Activated T-cell treated with anti-CD3 and anti-CD28 coated beads for 48 hours (primary cell): ENCODE results near the gene NKD2.
"Not testable (repeated sequence)": the region's sequence is repeated elsewhere in the genome, so short reads cannot be mapped to it uniquely, and the experiment has no call there.

Experiments used
- DNase-seq: peaks from one replicate; pipeline ENCODE4 v3.0.0-alpha.2; 2020; ENCODE audit warnings: low read depth

NKD2 gene

DNA sequence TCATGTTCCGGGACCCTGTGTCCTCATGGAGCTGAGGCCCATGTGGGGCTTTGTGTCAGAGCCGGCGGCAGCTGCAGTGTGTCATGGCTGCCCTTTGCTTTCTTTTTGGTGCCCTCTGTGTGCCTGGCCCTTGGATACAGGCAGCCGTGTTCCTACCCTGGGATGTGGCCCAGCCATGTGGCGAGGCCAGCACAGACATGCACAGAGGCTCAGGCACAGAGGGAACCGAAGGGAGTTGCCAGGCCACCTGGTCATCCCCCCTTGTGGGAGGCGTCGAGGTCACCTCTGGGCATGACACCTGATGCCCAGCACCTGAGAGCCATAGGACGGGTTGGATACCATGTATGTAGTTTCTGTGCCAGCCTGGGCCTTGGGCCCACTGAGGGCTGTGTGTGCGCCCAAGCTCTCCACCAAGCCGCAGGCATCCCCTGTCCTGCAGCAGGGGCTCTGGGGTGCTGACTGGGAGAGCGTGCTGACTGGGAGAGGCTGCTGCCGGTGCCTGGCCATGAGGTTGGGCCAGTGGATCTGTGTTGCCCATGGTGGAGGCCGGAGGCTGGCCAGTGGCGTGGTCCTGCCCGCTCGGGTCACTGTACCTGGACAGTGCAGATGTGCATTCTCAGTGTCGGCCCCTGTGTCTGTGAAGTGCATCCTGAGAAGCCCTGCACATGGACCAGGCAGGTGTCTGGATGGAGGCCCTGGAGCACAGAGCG lies 4.8 kb downstream of the NKD2 start:
- DNase-seq: no peak

DNA sequence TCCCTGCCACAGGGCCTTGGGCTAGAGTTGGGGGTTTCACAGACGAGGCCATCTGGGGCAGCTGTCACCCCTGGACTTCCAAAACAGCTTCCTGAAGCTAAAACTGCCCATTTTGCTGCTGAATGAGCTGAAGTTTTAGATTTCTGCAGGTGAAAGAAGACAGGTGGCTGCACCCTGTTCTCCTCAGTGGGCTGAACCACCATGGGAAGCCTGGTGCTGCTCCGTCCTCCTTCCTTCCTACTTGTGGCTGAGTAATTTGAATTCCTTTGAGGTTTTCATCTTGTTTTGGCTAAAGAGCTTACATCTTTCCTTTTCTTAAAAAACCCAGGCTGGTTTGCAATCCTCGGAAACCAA lies 5.3 kb downstream of the NKD2 start:
- no peak for DNase-seq

DNA sequence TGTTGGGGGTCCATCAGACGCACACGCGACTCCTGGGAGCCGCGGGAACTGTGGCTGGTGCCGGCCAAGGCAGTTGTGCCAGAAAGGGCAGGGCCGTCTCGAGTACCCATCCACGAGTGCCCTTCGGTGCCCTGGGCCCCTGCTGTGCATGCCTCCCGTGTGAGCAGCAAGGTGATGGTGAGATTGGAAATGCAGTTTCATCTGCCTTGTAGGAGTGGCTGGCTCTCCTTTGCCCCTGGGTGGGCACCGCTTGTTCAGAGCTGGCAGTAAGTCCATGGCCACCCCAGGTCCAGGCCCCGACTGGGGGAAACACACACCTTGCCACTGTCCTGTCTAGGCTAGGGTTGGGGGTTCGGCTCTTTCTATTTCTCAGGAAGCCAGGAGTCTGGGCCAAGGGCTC lies 5.7 kb downstream of the NKD2 start:
- DNase-seq: no peak

DNA sequence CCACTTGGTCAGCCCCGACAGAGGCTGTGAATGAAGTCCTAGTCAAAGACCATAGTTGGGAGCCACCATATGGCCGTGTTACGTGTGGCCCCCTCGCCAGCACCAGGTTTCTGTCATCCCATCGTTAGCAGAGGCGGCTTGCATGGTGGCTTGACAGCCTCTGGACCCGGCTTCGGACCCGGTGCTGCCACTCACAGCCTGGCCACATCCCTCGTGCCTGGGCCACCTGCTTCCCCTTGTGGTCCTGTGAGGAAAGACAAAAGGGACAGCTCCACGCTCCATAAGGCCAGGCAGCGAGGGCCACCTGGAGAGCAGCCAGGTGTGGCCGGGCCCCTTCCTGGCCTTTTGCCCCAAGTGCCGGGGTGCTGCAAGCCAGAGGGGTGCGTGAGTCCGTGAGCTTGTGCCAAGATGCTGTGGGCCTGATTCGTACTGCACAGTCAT lies 6.2 kb downstream of the NKD2 start:
- DNase-seq: no peak

DNA sequence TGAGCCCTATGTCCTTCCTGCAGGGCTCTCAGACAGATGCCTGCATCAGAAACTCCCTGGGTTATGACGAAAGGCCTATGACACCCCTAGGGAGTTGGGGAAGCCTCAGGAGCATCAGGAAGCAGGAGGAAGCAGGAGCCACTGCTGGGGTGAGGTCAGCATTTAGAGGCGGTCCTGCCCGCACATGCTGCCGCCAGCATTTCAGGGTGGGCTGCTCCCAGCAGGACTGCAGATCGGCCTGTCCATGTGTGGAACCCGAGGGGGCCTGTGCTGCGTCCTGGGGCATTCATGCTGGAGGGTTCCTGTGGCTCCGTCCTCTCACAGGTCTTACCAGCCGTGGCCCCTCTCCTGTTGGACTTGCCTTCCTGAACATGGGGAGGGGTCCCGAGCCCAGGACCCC lies 6.9 kb downstream of the NKD2 start:
- DNase-seq: no peak

DNA sequence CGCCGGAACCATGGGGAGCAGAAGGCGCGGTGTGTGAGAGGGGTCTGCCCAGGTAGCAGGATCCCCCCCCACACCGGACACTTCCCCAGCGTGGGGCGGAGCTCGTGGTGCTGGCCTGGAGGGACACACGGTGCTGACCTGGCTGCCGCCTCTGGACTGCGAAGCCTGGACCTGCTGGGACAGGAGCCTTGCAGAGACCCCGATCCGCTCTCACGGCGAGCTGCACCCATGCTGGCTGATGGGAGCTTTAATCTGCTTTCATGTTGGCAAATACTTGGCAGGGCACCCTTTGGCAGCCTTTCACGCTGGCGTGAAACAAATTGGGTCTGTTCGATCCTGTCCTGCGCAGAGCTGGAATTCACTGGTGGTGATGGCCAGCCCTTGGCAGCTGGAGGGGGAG lies 7.4 kb downstream of the NKD2 start:
- DNase-seq: no peak

DNA sequence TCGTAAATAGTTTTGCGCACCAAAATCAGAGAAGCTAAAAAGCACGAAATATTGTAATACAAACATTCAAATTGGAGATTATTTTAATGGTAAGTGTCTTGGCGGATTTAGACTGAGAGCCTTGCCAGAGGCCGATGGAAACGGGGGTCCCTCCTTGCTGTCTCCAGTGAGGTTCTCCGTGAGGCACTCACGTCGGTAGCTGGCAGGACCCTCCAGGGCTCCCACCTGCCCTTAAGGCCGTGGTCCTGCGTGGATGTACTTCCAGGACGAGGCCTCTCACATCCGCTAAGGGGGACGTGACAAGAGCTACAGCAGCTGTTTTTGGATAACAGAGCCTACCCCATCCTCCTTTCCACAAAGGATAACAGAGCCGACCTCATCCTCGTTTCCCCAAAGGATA lies 7.9 kb downstream of the NKD2 start:
- no peak for DNase-seq

DNA sequence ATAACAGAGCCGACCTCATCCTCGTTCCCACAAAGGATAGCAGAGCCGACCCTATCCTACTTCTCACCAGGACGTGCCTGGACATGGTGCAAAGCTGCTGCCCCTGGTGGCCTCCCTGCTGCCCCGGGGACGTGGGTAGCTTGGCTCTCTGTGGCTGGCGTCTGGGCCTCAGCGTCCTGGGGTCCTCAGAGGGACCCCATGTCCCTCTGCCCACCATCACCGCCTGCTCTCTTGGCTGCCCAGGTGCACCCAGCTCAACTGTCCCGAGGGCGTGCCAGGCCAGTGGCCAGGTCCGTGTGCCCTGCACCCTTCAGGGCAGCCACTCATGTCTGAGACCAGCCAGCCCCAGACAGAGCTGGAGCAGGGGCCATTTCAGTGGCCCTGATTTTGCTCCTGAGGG lies 8.5 kb downstream of the NKD2 start:
- no peak for DNase-seq

DNA sequence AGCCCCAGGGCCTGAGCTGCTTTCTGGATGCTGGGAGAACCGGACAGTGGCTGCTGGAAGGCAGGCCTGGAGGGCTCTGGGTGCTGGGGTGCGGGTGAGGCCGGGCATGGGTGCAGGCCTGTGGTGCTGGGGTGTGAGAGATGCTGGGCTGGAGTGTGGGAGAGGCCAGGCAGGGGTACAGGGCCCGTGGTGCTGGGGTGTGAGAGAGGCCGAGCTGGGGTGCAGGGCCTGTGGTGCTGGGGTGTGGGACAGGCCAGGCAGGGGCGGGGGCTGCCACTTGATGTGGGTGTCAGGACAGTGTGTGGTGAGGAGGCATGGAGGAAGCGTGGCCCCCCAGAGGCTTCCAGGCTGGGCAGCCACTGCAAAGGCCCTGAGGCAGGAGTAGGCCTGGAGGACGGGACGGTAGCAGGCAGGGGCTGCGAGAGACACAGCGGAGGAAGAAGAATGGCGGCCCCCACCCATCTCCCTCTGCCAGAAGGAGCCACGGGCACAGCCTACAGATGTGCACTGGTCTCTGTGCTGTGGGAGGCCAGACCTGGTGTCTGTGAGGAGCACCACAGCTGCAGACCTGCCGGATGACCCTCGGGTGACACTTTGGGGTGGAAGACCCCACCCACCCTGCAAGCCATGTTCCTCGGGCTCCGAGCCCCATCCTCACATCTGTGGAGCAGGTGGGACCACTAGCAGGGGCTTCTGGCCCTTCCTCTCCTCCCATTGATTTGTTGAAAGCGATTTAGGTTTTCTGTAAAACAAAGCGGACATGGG lies 9.3 kb downstream of the NKD2 start:
- no peak for DNase-seq

DNA sequence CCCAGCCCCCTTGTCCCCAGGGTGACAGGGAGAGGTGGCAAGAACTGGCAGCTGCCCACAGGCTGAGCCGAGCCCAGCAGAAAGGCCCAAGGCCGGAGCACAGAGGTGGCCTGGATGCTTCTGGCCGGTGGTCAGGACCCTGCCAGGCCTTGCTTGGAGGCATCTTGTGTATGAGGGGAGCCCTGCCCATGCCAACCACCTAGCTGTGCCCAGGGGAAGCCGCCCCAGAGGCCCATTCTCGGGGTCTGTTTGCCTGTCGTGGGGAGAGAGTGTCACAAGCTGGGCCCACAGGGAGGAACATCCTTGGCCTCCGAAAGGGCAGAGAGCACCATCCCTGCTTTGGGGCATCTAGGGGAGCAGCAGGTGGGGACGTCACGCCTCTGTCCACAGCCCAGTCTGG lies 10.0 kb downstream of the NKD2 start:
- no peak for DNase-seq

DNA sequence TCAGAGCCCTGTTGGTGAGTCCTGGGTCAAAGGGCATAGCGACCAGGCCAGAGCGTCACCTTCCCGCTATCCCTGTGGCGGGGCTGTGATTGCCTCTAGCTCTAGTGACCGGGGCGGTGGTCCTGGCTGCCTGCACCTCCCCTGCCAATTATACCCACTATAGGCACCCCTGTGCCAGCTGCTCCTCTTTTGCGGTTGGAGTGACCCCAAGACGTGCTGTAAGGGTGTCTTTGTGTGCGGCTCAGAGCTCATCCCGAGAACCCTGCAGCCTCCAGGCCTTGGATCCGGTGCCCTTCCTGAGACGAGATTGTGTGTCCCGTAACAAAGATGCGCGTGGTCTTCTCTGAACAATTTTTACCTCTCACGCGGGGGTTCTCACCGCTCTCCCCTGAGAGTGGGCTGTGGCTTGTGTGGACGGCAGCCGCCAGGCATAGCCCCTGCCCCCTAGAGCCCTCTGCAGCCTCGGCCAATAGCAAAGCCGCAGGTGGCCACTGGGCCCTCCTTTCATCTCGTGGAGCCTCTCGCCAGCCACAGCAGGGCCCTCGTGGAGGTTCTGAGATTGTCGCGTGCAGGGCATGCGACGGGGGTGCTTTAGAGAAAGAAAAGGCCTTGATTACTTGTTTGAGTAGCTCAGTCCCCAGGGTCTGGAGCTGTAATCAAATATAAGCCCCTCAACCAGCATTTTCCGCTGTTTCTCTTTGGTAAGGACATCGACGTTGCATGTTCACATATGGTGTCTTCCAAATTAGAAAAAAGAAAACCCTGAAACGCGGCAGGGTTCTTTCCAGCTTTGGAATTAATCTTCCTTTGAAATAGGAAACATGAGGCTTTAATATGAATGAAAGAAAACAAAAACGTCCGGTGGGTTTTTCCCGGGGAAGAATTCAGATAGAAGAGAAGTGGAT lies 10.7 kb downstream of the NKD2 start:
- DNase-seq: no peak

DNA sequence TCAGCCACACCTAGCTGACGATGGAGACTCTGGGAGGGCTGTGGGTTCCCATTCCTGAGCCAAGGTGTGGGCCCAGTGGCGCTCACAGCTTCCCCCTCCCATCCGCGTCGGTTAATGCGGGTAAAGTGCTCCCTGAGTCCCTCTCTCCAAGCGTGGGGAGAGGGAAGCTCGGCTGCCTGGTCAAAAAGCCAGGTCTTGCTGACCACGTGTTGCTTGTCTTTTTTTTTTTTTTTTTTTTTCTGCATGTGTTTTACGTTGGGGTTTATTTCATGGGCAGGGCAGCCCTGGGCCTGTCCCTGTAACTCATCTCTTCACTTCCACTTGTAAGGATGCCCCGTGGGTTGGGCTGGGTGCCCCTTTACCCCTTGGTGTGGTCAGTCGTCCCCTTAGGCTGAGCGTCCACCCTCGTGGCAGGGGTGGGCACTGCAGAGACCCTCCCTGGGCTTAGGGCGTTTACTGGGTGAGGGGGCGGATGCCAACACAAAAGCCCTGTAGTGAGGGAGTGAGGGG lies 11.9 kb downstream of the NKD2 start:
- DNase-seq: no peak

DNA sequence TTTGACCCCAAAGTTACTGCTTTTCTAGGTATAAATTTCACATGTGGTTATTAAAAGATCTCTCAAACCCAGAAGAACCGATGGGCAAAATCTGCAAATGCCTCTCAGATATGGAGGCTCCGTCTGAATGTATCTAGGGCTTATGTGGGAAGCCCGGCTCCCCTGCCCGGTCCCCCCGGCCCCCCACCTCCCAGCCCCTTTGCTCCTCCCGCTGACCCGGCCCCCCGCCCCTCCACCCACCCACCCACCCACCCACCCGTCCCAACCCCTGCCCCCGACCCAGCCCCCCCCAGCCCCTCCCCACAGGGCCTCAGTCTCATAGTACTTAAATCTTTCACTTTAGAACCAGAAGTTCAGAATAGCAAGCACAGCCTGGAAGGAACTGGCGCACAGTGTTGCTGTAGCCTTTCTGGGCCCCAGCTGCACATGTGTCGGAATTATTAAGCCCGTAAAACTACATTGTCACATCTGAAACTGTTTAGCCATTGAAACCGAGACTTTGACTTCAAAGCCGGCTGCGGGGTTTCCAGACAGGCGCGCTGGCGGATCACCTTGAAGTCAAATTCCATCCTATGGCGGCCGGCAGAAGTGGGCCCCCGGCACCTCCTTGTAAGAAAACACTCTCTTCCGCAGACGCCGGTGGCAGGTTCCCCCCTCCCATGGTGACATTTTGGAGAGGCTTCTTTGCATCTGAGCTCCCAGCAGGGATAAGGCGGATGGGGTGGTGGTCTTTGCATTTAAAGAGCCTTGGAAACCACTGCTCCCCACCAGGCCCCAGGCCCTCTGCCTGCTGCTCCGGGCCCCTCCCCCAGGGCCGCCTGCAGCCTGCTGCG lies 12.8 kb downstream of the NKD2 start:
- no peak for DNase-seq

DNA sequence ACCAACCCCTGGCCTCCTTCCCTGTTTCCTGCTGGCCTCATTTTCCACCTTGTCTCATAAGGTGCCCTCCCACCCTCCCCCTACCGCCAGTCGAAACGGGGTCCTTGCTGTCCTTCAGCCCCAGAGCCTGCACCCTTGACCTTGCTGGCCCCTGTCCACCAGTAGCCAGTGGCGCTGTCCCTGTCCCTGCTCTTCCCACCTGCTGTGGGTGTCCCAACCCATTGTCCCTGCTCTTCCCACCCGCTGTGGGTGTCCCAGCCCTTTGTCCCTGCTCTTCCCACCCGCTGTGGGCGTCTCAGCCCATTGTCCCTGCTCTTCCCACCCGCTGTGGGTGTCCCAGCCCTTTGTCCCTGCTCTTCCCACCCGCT lies 13.4 kb downstream of the NKD2 start:
- not testable (repeated sequence) for DNase-seq

DNA sequence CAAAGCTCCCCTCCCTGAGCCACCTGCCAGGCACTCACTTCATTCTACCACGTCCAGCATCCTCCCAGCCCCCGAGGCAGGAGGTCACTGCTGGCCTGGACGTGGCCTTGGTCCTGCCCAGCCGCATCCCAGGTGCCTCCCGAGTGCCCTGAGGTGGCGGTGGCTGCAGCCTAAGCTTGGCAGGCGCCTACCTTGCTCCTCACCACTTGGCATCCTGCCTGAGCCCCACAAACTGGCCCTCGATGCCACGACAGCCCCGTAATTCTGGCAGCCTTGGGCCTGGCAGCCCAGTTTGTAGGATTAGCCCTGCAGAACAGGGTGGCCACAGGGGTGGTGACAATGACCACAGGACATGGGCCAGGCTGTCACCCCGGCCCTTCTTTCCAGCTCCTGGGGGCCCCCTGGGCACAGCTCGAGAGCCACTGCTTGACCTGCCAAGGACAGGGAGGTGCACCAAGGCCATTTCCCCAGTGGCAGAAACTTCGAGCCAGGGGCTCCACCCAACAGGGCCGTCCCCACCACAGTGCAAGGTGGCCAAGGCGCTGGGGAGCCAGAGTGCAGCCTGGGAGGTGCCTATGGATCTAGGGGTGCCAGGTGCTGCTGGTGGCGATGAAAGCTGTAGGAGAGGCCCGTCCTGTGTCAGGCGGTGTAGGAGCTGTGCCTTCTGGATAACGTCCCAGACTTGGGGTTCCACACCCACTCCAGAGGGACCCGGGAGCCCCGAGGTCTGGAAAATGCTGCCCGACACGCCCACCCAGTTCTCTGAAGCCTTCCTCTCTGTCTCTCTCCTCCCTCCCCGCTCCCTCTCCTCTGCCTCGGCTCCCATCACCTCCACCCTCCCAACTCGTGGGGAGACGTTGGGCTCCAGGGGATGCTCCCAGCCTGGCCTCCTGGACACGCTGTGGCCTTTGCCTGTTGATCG lies 18.4 kb downstream of the NKD2 start:
- no peak for DNase-seq

DNA sequence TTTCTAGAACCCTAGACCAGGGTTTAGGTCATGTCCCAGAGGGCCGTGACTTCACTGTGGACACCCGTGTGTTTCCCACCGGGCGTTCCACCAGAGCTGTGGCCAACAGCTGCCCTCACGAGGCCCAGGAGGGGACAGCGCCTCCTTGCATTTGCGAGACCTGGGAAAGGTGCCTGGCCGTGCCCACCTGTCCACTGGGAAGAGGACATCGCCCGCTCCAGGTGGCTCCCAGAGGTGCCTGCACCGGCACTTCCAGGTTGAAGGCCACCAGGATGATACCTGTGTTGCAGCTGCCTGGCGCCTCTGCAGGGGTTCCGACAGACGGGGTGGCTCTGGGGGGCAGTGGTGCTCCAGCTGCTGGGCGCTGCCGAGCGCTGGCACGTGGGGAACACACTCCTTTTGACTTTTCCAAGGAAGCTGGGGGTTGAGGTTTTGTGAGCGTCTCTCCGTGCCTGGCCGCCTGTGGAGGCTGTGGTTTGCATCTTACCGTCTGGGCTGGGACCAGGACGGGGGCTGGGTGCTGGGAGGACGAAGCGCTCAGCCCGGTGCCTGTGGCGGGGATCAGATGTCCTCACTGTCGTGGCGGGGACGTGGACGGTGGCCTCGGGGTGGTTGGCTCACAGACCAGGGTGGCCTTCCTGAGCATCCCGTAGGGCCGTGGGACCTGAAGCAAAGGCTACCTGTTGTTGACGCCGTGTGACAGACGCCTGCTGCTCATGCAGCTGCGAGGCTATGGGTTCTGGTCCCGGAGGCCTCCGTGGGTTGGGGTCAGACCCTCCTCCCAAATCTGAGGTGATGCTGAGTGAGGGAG lies 19.2 kb downstream of the NKD2 start:
- no peak for DNase-seq

DNA sequence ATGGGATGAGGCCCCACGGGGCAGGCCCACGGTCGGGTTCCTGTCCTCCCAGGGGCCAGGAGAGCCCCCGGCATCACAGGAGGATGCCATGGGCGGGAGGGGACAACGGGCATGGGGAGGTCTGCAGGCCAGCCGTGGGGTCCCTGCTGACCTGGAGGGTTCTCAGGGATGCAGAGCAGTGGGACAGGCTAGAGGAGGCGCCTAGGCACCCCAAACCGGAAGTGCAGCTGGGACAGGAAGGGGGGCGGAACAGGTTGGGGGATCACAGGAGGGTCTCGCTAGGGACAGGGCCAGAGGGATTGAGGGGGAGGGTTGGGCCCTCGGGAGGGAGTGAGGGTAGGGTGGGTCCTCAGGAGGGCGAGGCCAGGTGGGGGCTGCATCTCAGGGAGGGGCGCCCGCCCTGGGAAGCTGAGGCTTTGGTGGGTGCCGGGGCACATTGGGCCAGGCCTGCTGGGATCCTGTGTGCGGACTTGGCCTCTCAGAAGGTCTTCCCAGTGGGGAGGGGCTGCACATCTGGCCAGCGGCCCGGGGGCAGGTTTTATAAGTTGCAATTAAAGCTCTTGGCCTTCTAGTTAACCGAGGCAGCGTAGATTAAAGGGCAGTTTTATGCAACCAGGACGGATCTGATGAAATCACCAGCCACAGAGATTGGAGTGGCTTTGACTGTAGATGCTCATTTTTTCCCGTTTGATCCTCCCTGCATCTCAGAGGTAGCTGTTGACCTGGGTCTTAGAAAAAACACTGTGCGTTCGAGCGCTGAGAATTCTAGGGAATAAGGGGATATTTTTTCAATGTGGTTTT lies 20.1 kb downstream of the NKD2 start:
- no peak for DNase-seq

DNA sequence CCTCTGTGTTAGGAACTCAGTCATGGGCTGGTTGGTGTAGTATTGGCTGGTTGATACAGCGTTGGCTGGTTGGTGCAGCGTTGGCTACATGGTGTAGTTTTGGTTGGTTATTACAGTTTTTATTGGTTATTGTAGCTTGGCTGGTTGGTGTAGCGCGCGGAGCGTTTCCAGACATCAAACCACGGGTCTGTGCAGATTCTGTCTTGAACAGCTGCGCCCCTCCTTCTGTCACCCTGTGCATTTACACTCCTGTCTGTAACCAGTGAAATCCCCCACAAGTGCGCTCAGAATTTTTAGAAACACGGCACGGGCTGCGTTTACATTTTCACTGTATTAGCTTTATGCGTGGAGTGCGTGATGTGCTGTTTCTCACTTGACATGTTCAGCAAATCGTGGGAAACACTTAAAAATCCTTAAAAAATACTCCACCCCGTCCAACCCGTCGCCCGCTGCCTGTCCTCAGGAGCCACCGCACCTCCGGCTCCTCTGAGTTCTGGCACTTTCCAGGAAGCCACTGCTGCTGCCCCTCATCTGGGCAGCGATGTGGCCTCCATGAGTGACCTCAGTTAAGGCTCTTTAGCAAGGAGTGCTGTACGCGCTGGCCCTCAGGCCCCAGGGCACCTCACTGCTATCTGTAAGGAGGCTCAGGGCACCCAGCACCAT lies 20.8 kb downstream of the NKD2 start:
- DNase-seq: no peak
